Erythroblast (primary cell): Measurements from ENCODE around the gene HEXD.

Experiments
- GATA1 ChIP-seq: IDR thresholded peaks from 2 replicates; pipeline ENCODE4 v1.6.1; 2011; ENCODE audit warnings: low read depth, mild to moderate bottlenecking, control low read depth, low read length, moderate library complexity
- POLR2A ChIP-seq: IDR thresholded peaks from 2 replicates; pipeline ENCODE4 v1.6.1; 2011; ENCODE audit warnings: mild to moderate bottlenecking, low read length

DNA sequence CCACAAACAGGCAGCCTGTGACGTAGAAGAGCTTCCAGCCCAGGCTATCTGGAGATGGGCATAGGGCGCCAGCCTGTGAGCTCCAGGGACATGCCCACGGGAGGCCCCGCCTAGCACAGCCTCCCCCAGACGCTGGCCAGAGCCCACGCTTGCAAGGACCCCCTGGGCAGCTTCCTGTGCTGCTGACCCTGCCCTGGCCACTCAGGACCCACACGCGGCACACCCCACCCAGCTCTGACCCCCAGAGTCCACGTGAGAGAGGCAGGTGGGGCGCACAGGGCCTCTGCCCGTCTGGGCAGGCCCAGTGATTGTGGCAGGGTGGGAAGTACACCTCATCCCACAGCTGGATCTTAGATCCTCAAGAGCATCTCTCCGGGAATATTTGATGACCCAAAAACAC is 28.5 kb downstream of the HEXD start:
- TF ChIP-seq POLR2A = no peak
- no peak for TF ChIP-seq GATA1
